HG02981 (cell line): ENCODE measurements around the gene A3GALT2.
A peak's percentile ranks its signal among the peaks of the same experiment; 100 is the strongest.

ENCODE experiments used
- ATAC-seq: cut with Tn5 transposase; IDR thresholded peaks from one replicate; pipeline ENCODE4 v1.9.1; 2021; ENCODE audit warnings: mild to moderate bottlenecking, moderate library complexity; ENCODE audit not compliant: unreplicated experiment

Gene A3GALT2

GRCh38 chr1:33350611-33351280, 29.8 kb upstream of the A3GALT2 start:
- no peak for ATAC-seq

- peak; percentile 75 for ATAC-seq
Observed at GRCh38 chr1:33349778-33350610, 29.1 kb upstream of the A3GALT2 start.

- peak; percentile 27 for ATAC-seq
Observed at GRCh38 chr1:33349081-33349759, 28.3 kb upstream of the A3GALT2 start.

GRCh38 chr1:33348676-33349080, 27.8 kb upstream of the A3GALT2 start:
- ATAC-seq: no peak

GRCh38 chr1:33348194-33348593, 27.3 kb upstream of the A3GALT2 start:
- ATAC-seq: no peak

GRCh38 chr1:33347650-33347992, 26.7 kb upstream of the A3GALT2 start:
- ATAC-seq: no peak

- no peak for ATAC-seq
Observed at GRCh38 chr1:33346927-33347649, 26.2 kb upstream of the A3GALT2 start.

GRCh38 chr1:33346533-33346926, 25.6 kb upstream of the A3GALT2 start:
- no peak for ATAC-seq

- no peak for ATAC-seq
Observed at GRCh38 chr1:33344896-33345560, 24.1 kb upstream of the A3GALT2 start.

GRCh38 chr1:33343539-33343938, 22.6 kb upstream of the A3GALT2 start:
- no peak for ATAC-seq

- no peak for ATAC-seq
Observed at GRCh38 chr1:33342041-33342723, 21.3 kb upstream of the A3GALT2 start.

- ATAC-seq: no peak
Observed at GRCh38 chr1:33341190-33341589, 20.3 kb upstream of the A3GALT2 start.

- no peak for ATAC-seq
Observed at GRCh38 chr1:33339413-33339812, 18.5 kb upstream of the A3GALT2 start.

- ATAC-seq: no peak
Observed at GRCh38 chr1:33338440-33339211, 17.7 kb upstream of the A3GALT2 start.

GRCh38 chr1:33338048-33338439, 17.1 kb upstream of the A3GALT2 start:
- ATAC-seq: no peak

GRCh38 chr1:33337441-33337840, 16.5 kb upstream of the A3GALT2 start:
- ATAC-seq: no peak

- no peak for ATAC-seq
Observed at GRCh38 chr1:33336580-33336979, 15.7 kb upstream of the A3GALT2 start.

GRCh38 chr1:33335020-33335419, 14.1 kb upstream of the A3GALT2 start:
- no peak for ATAC-seq

GRCh38 chr1:33334081-33334552, 13.2 kb upstream of the A3GALT2 start:
- ATAC-seq: no peak
